Measurements from ENCODE around the gene OR2T6.

- TF ChIP-seq CTCF (IDR thresholded peaks at IDR 0.05): no peak
- TF ChIP-seq EP300 (IDR thresholded peaks at IDR 0.05): no peak
These were observed 32.1 kb upstream of the OR2T6 start for GRCh38 chr1:248343451-248343850.
